CD14-positive monocyte (primary cell): ENCODE results near the gene AGAP1. TPM values are rescaled to one million over a fixed set of nuclear protein-coding genes. Genes with fewer than 3 reads are reported as not detected.

Experiments used
- DNase-seq, 3 donors: peaks; one replicate each; pipeline ENCODE4 v3.0.0-alpha.2; 2011 to 2022
- H2AFZ ChIP-seq: 2 replicates; pipeline ENCODE4 v1.6.0; 2012; ENCODE audit warnings: mild to moderate bottlenecking, low read depth, low read length, inconsistent platforms; ENCODE audit not compliant: insufficient read depth, poor library complexity, severe bottlenecking
- H3K27ac ChIP-seq, 2 donors: 1 replicate in 1 of 2; 2 replicates in 1 of 2; pipeline ENCODE4 v1.5.1; 2012 to 2013; ENCODE audit warnings: low read length in 2 of 2, control low read depth in 1 of 2, inconsistent platforms in 1 of 2, low read depth in 1 of 2, mild to moderate bottlenecking in 1 of 2
- H3K27me3 ChIP-seq, 2 donors: one replicate each; pipeline versions ENCODE4 v1.6.0 to v1.6.1; 2011 to 2013; ENCODE audit warnings: low read length in 2 of 2; ENCODE audit not compliant: control insufficient read depth in 2 of 2, insufficient read depth in 2 of 2
- H3K36me3 ChIP-seq, 2 donors: replicated peaks in 1 of 2; 1 replicate in 1 of 2; 2 replicates in 1 of 2; pipeline versions ENCODE4 v1.5.1 to v1.6.1; 2012 to 2013; ENCODE audit warnings: low read length in 2 of 2, control low read depth in 1 of 2, inconsistent platforms in 1 of 2, mild to moderate bottlenecking in 1 of 2; ENCODE audit not compliant: insufficient read depth in 2 of 2, control insufficient read depth in 1 of 2
- H3K4me1 ChIP-seq, 2 donors: 1 replicate in 1 of 2; 2 replicates in 1 of 2; pipeline versions ENCODE4 v1.5.1 to v1.6.1; 2012 to 2013; ENCODE audit warnings: low read length in 2 of 2, control low read depth in 1 of 2, inconsistent platforms in 1 of 2, mild to moderate bottlenecking in 1 of 2, moderate library complexity in 1 of 2; ENCODE audit not compliant: insufficient read depth in 2 of 2, control insufficient read depth in 1 of 2
- H3K4me2 ChIP-seq: replicated peaks from 2 replicates; pipeline ENCODE3; 2012; ENCODE audit warnings: low read length, moderate library complexity, mild to moderate bottlenecking; ENCODE audit not compliant: poor library complexity, severe bottlenecking; ENCODE audit errors: extremely low read depth
- H3K4me3 ChIP-seq, 3 experiments: fragments of 200-600 bp in 1 of 3; sonication (generic) in 1 of 3; replicated peaks in 1 of 3; 1 replicate in 2 of 3; 2 replicates in 1 of 3; pipeline ENCODE4 v1.5.1; 2011 to 2013; ENCODE audit warnings: low read length in 3 of 3, mild to moderate bottlenecking in 3 of 3, control low read depth in 2 of 3, low read depth in 2 of 3, inconsistent platforms in 1 of 3, moderate library complexity in 1 of 3
- H3K79me2 ChIP-seq: 2 replicates; pipeline ENCODE4 v1.6.0; 2012; ENCODE audit warnings: mild to moderate bottlenecking, control low read depth, inconsistent platforms, low read length, moderate library complexity; ENCODE audit not compliant: insufficient read depth
- H3K9ac ChIP-seq: 2 replicates; pipeline ENCODE4 v1.6.0; 2017; ENCODE audit warnings: low read length, mild to moderate bottlenecking; ENCODE audit not compliant: insufficient read depth, poor library complexity, severe bottlenecking
- H3K9me3 ChIP-seq, 2 donors: replicated peaks in 1 of 2; 1 replicate in 1 of 2; 2 replicates in 1 of 2; pipeline versions ENCODE4 v1.5.1 to v1.6.1; 2012 to 2013; ENCODE audit warnings: low read length in 2 of 2, control low read depth in 1 of 2; ENCODE audit not compliant: control insufficient read depth in 1 of 2, insufficient read depth in 1 of 2
- H4K20me1 ChIP-seq: 2 replicates; pipeline ENCODE4 v1.6.0; 2012; ENCODE audit warnings: mild to moderate bottlenecking, low read length, control low read depth, moderate library complexity; ENCODE audit not compliant: insufficient read depth
- H3K27ac Mint-ChIP-seq, 7 donors: one replicate each; pipeline ENCODE4 v1.8.0; 2020; ENCODE audit warnings: mild to moderate bottlenecking in 7 of 7, mixed read lengths in 7 of 7, moderate library complexity in 6 of 7, inconsistent platforms in 2 of 7
- H3K27me3 Mint-ChIP-seq, 3 donors: one replicate each; pipeline ENCODE4 v1.8.0; 2021 to 2022; ENCODE audit warnings: low read depth in 3 of 3, mild to moderate bottlenecking in 3 of 3, mixed read lengths in 3 of 3, moderate library complexity in 3 of 3, inconsistent platforms in 1 of 3
- H3K36me3 Mint-ChIP-seq, 2 donors: one replicate each; pipeline ENCODE4 v1.8.0; 2020; ENCODE audit warnings: mixed read lengths in 2 of 2, inconsistent platforms in 1 of 2, mild to moderate bottlenecking in 1 of 2
- H3K4me1 Mint-ChIP-seq: one replicate; pipeline ENCODE4 v1.8.0; 2020; ENCODE audit warnings: mild to moderate bottlenecking, mixed read lengths
- H3K4me3 Mint-ChIP-seq, 2 donors: one replicate each; pipeline ENCODE4 v1.8.0; 2020; ENCODE audit warnings: mild to moderate bottlenecking in 2 of 2, mixed read lengths in 2 of 2, moderate library complexity in 1 of 2
- H3K9me3 Mint-ChIP-seq, 7 donors: one replicate each; pipeline ENCODE4 v1.8.0; 2020 to 2022; ENCODE audit warnings: mixed read lengths in 7 of 7, mild to moderate bottlenecking in 6 of 7, moderate library complexity in 6 of 7, inconsistent platforms in 2 of 7
- WGBS: methylation state at CpG from one replicate; pipeline ENCODE4 v1.1.5; 2013; ENCODE audit warnings: missing lambda C conversion rate; ENCODE audit not compliant: insufficient coverage; 5-methylcytosine and 5-hydroxymethylcytosine counted together
- intact Hi-C, 2 donors: fragments of 100-400 bp; cut with micrococcal nuclease; formaldehyde crosslinking; loops; one replicate each; pipeline versions ENCODE4 v1.15.0 to v1.15.1; 2023
- polyA plus RNA-seq, 3 donors: library from polyadenylated mRNA; depleted of rRNA in 1 of 3; unstranded in 2 of 3; stranded (reverse) in 1 of 3; fragments of 300-500 nt in 2 of 3; fragments of >200 nt in 1 of 3; fragmentation: Illumina TruSeq in 2 of 3; gene quantifications; 1 replicate in 2 of 3; 2 replicates in 1 of 3; pipeline ENCODE4 v1.2.3, GENCODE V29; 2012 to 2021
- TF ChIP-seq, protein P1 (sequence below): fragments of 200-600 bp; IDR thresholded peaks from one replicate; pipeline ENCODE4 v1.8.0; 2022; ENCODE audit warnings: antibody characterized with exemption, mild to moderate bottlenecking

The AGAP1 gene
- polyA plus RNA-seq, 3 donors, result 0.12 TPM; not detected in 2

DNA sequence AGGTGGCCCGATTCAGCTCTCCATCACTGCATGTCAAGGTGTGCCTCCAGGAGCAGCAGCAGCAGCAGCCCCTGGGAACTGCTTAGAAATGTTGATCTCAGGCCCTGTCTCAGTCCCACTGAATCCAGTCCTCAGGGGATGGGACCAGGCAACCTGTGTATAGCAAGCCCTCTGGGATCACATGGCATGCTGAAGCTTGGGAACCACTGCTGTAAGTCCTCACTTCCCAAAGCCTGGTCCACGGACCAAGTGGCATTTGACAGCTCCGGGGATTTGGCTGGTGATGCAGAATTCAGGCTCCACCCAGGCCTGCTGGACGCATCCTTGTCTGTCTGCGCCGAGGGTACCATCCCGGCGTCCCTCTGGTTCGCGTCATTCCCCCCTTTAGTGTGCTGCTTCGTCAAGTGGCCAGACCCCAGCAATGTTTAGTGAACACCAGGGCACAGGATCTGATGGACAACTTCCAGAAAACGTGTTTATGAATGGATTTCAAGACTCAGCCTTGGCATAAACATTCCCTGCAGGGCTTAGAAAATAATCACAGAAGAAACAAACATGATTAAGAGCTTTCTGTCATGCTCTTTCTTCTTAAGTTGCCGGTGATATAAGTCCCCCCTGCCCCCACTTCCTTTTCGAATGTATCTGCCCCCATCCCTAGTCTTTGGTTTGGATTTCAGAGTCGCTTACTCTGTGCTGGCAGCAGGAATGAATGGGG lies 440.4 kb downstream of the AGAP1 start:
- Histone ChIP-seq H2AFZ (no peak overlapping the region), H4K20me1 (no peaks in the 10 kb centered on the region), H3K4me3 (no peak overlapping the region), H3K9me3 (peaks cover 0 to 2% of the 10 kb centered on the region in 2 donors), H3K27me3 (no peaks in the 10 kb centered on the region), H3K36me3 (no peaks in the 10 kb centered on the region), H3K79me2 (no peaks in the 10 kb centered on the region), H3K4me1 (no peaks in the 10 kb centered on the region), H3K4me2 (no peak overlapping the region), H3K9ac (no peak overlapping the region), H3K27ac (no peak overlapping the region)
- Mint-ChIP-seq H3K27ac (no peak overlapping the region), H3K27me3 (peaks cover 0 to 5% (median 0%) of the 10 kb centered on the region in 3 donors), H3K36me3 (no peaks in the 10 kb centered on the region), H3K4me1 (no peaks in the 10 kb centered on the region), H3K4me3 (no peak overlapping the region), H3K9me3 (peaks cover 0 to 9% (median 2%) of the 10 kb centered on the region in 7 donors)
- intact Hi-C loops, result no loop called here
- DNase-seq, result no peak
- TF ChIP-seq, protein P1, sequence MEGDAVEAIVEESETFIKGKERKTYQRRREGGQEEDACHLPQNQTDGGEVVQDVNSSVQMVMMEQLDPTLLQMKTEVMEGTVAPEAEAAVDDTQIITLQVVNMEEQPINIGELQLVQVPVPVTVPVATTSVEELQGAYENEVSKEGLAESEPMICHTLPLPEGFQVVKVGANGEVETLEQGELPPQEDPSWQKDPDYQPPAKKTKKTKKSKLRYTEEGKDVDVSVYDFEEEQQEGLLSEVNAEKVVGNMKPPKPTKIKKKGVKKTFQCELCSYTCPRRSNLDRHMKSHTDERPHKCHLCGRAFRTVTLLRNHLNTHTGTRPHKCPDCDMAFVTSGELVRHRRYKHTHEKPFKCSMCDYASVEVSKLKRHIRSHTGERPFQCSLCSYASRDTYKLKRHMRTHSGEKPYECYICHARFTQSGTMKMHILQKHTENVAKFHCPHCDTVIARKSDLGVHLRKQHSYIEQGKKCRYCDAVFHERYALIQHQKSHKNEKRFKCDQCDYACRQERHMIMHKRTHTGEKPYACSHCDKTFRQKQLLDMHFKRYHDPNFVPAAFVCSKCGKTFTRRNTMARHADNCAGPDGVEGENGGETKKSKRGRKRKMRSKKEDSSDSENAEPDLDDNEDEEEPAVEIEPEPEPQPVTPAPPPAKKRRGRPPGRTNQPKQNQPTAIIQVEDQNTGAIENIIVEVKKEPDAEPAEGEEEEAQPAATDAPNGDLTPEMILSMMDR, result no peak
- WGBS, result 93% methylated on average over 12 of the region's 15 CpGs

DNA sequence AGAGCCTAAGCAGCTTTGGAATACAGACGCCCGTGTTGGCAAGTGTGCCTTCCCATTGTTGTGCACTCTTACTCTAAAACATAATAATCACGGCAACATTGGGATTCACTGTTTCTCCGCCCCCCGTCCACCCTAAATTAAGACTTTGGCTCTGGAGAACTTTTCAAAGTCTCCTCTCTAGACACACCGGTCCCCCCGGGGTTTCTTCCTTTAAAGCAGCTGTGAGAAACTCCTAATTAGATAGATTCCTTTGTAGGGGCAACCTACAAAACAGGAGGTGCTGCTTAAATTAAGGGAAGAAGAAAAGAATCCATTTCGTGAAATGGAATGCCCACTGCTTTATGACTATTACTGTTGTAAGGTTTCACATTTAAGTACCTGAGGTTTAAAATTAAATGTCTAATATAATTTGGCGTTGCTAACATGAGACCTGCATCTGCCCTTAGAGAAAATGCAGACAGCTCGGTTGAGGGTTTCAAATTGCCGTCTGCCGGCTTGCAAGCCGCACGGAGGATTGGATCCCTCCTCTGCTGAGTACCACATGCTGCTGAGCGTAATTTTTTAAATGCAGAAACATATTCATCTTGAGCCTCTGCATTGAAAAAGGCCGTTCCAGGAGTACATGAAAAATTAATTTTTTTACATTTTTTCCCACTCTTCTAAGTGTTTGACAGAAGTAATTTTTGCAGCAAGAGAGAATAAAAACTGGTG lies 441.1 kb downstream of the AGAP1 start:
- DNase-seq, result no peak
- Histone ChIP-seq H3K4me3 (no peak overlapping the region), H3K27ac (no peak overlapping the region), H4K20me1 (no peaks in the 10 kb centered on the region), H3K27me3 (no peaks in the 10 kb centered on the region), H3K36me3 (no peaks in the 10 kb centered on the region), H3K79me2 (no peaks in the 10 kb centered on the region), H3K9me3 (peaks cover 0 to 2% of the 10 kb centered on the region in 2 donors), H3K9ac (no peak overlapping the region), H3K4me2 (no peak overlapping the region), H3K4me1 (no peaks in the 10 kb centered on the region), H2AFZ (no peak overlapping the region)
- Mint-ChIP-seq H3K4me1 (no peaks in the 10 kb centered on the region), H3K27ac (no peak overlapping the region), H3K9me3 (peaks cover 0 to 6% (median 2%) of the 10 kb centered on the region in 7 donors), H3K36me3 (no peaks in the 10 kb centered on the region), H3K27me3 (peaks cover 0 to 10% (median 1%) of the 10 kb centered on the region in 3 donors), H3K4me3 (no peak overlapping the region)
- 83% methylated on average over 1 of the region's 16 CpGs for WGBS
- TF ChIP-seq, protein P1, result no peak
- intact Hi-C loops, result no loop called here
